Measurements from ENCODE around the gene ACBD6.

ACBD6 gene

DNA sequence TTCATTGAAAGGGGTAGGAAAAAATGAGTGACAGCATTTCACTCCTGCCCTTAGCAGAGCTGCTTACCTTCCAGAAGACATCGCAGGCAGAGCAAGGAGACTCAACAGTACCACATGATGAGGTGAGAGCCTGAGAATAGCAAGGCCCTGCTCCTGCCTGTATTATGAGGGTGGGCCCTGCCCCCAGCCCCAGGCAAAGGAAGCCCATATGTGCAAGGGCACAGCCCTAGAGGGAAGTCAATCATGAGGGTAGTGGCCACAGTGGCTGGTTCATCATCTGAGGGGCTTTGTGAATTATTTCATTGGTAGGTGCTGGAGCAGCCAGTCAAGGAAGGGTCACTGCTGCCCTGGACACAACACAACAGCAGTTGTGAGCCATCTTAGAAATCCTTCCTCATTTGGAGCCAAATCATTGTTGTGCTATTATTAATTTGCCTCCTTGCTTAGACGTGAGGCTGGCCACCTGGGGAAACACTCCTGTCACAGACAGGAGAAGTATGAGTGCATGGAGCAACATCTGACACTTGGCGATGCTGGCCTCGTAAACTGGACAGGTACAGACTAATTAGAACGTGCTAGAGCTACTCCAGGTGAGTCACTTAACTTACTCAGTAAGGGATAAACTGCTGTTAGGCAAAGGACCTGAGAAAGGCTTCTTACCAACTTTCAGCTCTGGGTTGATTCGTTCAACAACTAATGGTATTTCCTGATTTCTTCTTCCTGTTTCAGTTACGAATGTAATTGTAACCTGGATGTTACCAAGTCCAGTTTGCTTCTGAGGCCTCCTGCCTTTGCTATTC is 22.7 kb upstream of the ACBD6 start:
- no peak for DNase-seq (ENCODE audit: low read depth)

DNA sequence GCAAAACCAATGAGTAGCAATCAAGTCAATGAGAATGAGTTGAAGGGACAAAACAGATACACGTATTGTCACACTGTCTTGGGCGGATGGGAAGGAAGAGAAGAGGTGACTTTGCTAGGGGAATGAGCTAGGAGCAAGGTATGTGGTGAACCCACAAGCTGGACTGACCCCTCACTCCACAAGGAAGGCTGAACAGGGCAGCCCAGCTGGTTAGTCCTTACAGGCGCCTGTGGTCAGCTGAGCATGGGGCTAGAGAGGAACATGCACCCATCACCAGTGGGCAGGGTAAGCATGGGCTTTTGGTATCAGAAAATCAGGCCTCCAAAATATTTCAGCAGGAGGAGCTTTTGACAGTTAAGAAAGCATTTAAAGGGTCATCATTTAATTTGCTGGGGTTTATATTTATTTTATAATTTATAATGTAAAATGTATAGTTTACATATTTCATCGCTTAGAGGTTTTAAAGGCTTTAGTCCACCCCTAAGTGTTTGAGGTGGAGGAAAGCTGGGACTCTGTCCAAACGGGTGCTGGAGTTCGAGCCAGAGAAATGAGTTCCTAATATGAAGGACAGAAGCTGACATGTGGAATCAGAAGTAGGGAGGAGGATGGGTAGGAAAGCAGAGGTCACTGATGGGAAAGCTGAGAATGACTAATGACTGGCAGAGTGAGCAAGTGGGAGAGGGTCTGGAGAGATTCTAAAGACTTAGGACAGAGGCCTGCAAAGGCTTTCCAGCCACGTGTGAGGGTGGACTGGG is 22.0 kb upstream of the ACBD6 start:
- DNase-seq (ENCODE audit: low read depth) = no peak

DNA sequence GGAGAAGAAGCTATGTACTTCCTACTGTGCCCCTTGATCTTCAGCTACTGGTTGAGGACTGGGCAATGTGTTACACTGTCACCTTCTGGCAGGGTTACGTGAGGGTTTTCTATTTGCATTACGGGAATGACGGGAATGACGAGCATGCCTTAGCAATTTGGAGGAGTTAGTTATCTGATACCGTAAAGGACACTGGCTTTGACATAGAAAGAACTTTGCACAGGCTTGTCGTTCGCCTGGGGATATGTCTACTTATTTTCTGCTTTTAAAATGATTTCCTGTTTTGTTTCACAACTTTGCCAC is 19.8 kb upstream of the ACBD6 start:
- DNase-seq (ENCODE audit: low read depth) = no peak

DNA sequence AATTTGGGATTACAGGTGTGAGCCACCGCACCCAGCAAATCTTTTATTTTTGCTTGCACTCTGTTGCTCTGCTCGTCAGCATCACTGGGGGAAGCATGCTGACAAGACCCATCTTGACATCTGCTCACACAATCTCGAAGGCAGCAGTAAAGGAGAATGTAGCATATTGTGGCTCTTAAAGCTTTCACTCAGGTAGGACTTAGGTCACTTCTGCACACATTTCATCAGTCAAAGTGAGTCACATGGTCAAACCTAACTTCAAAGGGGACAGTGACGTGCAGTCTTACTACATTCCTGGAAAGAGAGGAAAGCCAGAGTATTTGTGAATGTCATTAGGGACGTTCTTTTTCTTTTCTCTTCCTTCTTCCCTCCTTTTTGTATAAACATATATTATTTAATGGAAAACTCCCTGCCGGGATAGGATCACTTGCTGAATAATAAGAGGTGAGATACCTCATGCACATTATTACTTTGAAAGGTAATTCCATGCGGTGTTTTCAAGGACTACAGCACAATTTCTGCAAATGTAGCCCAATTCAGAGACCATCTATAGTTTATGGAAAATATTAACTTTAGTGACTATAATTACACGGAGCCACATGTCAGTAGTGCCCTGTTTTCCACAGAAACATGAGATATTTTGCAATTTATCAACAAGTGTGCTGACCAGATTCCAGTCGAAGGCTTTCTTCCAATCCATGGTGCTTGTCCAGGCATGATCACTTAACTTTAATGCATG is 19.3 kb upstream of the ACBD6 start:
- DNase-seq (ENCODE audit: low read depth) = no peak

DNA sequence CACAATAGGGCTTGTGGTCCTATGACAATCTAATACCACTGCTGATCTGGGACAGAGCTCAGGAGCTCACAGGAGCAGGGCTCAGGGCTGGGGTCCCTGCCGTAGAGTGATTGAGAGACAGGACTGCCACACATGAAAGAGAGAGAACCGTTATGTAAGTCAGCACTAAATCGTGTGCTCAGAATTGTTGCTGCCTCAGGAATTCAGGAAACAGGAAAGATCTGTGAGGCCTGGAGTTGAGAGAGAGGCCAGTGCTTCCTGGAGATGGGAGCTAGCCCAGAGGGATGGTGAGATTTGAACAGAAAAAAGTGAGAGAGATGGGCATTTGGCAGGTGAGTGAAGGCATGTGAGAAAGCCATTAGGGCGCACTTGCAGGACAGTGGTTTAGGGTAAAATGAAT is 17.5 kb upstream of the ACBD6 start:
- DNase-seq (ENCODE audit: low read depth) = no peak

GRCh38 chr1:180515857-180516388 is 13.5 kb upstream of the ACBD6 start:
- DNase-seq (ENCODE audit: low read depth) = peak; percentile 8

DNA sequence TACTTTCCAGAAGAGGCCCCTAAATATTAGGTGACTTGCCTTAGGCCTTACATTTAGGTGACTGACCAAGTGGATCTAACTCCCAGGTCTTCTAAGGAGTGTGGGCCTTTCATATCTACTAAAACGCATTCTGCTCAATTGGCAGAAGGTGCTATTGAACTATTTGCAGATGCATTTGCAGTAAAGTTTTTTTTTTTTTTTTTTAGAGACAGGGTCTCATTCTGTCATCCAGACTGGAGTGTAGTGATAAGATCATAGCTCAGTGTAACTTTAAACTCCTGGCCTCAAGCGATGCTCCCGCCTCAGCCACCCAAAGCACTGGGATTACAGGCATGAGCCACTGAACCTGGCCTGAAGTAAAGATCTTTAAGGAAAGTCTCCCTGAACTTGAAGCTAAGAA is 13.0 kb upstream of the ACBD6 start:
- no peak for DNase-seq (ENCODE audit: low read depth)

GRCh38 chr1:180513531-180513930 is 11.2 kb upstream of the ACBD6 start:
- DNase-seq (ENCODE audit: low read depth) = no peak

DNA sequence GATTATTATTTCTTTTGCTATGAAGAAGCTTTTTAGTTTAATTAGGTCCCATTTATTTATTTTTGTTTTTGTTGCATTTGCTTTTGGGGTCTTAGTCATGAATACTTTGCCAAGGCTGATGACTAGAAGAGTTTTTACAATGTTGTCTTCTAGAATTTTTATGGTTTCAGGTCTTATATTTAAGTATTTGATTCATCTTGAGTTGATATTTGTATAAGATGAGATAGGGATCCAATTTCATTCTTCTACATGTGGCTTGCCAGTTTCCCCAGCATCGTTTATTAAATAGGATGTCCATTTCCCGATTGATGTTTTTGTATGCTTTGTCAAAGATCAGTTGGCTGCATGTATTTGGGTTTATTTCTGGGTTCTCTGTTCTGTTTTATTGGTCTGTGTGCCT is 8.5 kb upstream of the ACBD6 start:
- DNase-seq (ENCODE audit: low read depth) = no peak

DNA sequence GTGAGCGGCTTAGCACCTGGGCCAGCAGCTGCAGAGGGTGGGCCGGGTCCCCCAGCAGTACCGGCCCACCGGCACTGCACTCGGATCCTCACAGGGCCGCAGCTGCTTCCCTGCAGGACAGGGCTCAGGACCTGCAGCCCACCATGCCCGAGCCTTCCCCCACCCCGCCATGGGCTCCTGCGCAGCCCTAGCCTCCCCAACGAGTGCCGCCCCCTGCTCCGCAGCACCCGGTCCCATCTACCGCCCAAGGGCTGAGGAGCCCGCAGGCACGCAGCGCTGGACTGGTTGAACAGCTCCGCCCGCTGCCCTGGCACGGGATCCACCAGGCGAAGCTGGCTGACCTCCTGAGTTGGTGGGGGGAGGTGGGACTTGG is 6.3 kb upstream of the ACBD6 start:
- DNase-seq (ENCODE audit: low read depth) = no peak

DNA sequence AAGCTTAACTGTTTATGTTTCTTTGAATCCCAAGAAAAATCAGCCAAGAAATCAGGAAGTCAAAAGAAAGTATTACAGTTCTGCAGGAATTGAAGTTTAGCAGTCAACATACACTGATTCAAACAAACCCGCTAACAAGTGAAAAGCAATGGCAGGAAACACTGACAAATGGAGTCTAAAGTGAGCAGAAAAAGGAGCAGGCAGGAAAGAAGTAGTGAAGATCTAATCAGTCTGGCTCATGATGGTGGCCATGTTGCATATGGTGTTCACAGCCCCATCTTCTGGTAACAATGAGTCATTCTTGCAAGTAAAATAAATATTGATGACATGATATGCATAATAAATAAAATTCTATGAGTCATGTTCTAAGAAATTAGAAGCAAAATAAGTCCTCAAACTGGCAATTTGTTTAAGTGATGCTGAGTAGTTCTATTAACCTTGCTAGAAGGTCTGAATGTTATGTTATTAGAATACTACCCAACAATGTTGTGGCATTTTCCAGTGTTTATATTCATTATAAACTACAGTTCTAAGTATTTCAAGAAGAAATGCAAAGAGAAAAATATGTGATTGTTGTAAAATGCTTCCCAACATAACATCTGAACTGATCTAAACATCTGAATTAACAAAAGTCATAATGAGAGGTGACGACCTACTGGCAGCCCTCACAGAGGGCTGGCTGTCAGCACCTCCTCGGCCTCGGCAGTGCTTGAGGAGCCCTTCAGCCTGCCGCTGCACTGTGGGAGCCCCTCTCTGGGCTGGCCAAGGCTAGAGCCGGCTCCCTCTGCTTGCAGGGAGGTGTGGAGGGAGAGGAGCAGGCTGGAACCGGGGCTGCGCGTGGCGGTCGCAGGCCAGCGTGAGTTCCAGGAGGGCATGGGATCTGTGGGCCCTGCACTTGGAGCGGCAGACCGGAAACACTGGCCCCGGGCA is 5.7 kb upstream of the ACBD6 start:
- DNase-seq (ENCODE audit: low read depth) = no peak

- no peak for DNase-seq (ENCODE audit: low read depth)
Measured at GRCh38 chr1:180505732-180506335, 3.5 kb upstream of the ACBD6 start.

DNA sequence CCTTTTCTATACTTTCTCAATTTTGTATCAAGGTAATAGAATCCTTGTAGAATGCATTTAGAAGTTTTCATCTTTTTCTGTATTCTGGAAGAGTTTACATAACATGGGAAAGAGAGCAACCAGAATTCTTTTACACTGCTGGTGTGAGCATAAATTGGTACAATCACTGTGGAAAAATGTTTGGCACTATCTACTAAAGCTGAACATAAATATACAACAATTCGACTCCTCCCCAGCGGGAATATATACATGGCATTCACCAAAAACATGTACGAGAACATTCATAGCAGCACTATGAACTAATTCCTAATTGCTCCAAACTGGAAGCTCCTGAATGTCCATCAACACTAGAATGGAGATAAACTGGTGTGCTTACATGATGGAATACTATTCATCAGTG is 1.8 kb upstream of the ACBD6 start:
- no peak for DNase-seq (ENCODE audit: low read depth)

DNA sequence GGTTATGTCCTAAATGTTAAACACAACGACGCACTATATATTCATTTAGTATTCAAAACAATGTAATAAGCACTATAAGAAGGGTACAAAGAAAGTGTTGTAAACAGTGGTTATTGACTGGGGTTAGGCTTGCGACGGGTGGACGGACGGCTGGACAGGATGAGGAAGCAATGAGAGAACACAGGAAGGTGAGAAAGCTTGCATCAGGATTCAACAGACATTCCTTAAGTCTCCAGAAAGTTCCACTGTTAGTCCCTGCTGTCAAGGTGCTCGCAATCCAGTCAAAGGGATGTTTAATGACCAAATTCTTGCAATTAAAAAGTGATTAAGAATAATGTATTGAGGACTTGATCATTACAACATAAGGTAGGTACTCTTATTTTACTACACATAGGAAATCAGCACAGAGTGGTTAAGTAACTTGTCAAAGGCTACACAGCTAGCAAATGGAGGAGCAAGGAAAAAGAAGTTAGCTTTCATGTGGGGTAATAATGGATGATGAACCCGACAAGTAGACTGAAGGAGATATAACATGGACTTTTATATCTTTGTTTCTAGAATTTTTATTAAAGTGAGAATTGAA is 994 bp upstream of the ACBD6 start:
- no peak for DNase-seq (ENCODE audit: low read depth)

GRCh38 chr1:180501865-180502360 is 464 bp downstream of the ACBD6 start:
- DNase-seq (ENCODE audit: low read depth) = no peak

- DNase-seq (ENCODE audit: low read depth) = no peak
Measured at GRCh38 chr1:180500689-180501088, 1.7 kb downstream of the ACBD6 start.

- no peak for DNase-seq (ENCODE audit: low read depth)
Measured at GRCh38 chr1:180498594-180498993, 3.8 kb downstream of the ACBD6 start.

DNA sequence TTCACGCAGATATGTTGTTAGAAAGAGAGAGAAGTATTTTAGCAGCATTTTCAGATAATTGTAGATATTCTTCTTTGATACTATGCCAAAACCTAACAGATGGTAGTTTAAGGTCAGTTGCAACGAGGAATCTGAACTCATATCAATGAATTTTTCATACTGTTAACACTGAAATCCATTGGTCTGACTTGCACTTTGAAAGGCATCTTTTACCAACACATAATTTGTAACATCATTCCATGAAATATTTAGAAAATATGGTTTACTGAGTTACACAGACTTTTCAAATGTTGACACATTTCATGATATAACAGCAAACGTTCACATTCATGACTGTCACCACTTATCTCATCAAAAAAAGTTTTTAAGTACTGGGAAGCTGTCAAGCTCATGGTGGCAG is 4.6 kb downstream of the ACBD6 start:
- no peak for DNase-seq (ENCODE audit: low read depth)

GRCh38 chr1:180494370-180494769 is 8.0 kb downstream of the ACBD6 start:
- DNase-seq (ENCODE audit: low read depth) = no peak

DNA sequence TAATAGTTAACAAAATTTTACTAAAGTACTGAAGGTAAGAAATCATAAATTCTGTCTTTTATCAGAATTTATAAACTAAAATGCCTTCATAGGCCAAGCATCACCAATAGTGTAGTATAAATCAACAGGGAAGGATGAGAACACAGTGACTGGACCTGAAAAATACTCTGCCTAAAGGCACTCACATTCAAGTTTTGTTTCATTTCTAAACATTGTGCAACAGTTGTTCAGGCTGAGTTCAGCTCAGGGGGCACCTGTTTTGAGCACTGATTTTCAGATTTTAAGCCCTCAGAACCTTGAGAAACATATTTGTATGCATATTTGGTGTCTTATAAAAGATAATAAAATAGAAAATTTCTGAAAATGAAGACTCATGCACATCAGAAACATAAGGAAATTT is 12.4 kb downstream of the ACBD6 start:
- no peak for DNase-seq (ENCODE audit: low read depth)

DNA sequence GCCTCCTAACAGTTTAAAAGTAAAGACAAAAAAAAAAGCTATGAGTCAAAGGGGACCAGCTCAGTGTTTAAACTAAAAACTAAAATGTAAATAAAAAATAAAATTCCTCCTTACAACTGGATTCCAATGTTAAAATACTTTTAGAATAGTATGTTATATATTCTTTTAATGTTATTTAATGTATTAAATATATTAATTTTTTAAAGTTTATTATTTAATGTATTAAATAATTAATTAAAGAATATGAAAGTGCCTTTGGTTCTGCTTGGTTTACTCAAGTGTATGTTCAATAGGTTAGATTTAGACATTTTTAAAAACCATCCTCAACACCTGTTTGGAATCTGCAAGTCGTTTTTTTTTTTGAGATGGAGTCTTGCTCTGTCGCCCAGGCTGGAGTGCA is 13.1 kb downstream of the ACBD6 start:
- no peak for DNase-seq (ENCODE audit: low read depth)

All from stimulated activated CD8-positive, alpha-beta memory T cell treated with anti-CD3 and anti-CD28 coated beads, Interleukin-12 subunit alpha, Interleukin-12 subunit beta, amount 100 ng/mL, for 4 hours (primary cell).